ENCODE results near the gene R3HDM4. TPM values are rescaled to one million over a fixed set of nuclear protein-coding genes. Genes with fewer than 3 reads are reported as not detected.

Gene R3HDM4
- total RNA-seq, 1 experiment from 2014 or later = 57.7 TPM

DNA sequence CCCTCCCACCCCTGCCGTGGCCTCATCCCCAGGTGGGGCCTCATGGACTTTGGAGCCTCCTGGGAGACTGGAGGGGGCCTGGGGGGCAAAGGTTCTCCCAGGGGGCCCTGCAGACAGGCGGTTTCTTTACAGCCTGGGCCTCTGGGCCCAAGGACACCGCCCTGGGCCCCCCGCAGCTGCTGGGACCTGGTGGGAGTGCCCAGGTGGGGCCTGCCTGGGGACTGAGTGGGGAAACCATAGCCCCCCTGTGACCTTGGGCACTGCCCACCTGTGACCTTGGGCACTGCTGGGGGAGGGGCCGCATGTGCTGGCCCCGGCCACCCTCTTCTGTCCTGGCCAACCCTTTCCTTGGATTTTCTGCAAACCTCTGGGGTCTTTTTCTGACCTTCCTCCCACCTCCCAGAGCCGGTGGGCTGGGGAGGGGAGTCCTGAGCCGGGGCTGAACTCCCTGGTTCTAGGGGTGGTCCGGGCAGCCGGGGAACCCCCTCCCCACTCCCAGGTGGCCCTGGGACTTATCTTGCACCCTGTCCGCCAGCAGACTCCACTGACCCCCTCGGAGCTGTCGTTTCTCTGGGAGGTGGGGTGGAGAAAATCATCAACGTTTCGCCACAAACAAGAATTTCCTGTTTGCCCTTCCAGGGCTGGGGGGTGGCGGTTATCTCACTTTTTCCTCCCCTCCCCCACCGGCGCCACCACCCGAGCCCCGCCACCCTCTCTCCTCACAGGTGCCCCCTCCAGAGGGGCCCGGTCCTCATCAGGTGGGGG lies 39.8 kb upstream of the R3HDM4 start:
- peaks cover 7% of the 10 kb centered on the region for H3K4me1 Mint-ChIP-seq (ENCODE audit: low read depth, unreplicated experiment)
- H3K4me1 ChIP-seq = peaks cover 77% of the 10 kb centered on the region
- intact Hi-C loops (cut with micrococcal nuclease; ENCODE audit: unreplicated experiment) = loop anchor here (2.0 kb wide), 2 partner anchors 28 kb away; no protein-coding TSS in a partner anchor
- H3K27me3 Mint-ChIP-seq (ENCODE audit: insufficient read depth, unreplicated experiment) = no peaks in the 10 kb centered on the region
- CTCF ChIA-PET = interaction anchor here (0.6 kb wide), 1 partner anchor 1052 kb away, joined by 7 read pairs; no protein-coding TSS in a partner anchor
- H3K9me3 ChIP-seq = no peaks in the 10 kb centered on the region
- peak overlapping the region; percentile 96 for H3K27ac Mint-ChIP-seq (ENCODE audit: unreplicated experiment)
- peak overlapping the region; percentile 32 for H3K4me3 ChIP-seq (ENCODE audit: low read depth, low read length)
- peaks cover 5% of the 10 kb centered on the region for H3K36me3 ChIP-seq (ENCODE audit: control insufficient read depth, insufficient read depth, low read length)
- peaks cover 93% of the 10 kb centered on the region for H3K36me3 Mint-ChIP-seq (ENCODE audit: insufficient read depth, unreplicated experiment)
- POLR2A ChIA-PET = interaction anchor here (0.6 to 1.5 kb wide), 4 partner anchors 9 to 316 kb away, joined by 3 to 5 read pairs (median 4); partner anchors contain the start of gene CIRBP
- H3K4me3 Mint-ChIP-seq (ENCODE audit: unreplicated experiment) = peak overlapping the region; percentile 74
- peak; percentile 96 to 98 for DNase-seq
- no TSS peak for BruUV-seq (replicated peaks)
- no peaks in the 10 kb centered on the region for H3K9me3 Mint-ChIP-seq (ENCODE audit: unreplicated experiment)
- TF ChIP-seq, protein P1, sequence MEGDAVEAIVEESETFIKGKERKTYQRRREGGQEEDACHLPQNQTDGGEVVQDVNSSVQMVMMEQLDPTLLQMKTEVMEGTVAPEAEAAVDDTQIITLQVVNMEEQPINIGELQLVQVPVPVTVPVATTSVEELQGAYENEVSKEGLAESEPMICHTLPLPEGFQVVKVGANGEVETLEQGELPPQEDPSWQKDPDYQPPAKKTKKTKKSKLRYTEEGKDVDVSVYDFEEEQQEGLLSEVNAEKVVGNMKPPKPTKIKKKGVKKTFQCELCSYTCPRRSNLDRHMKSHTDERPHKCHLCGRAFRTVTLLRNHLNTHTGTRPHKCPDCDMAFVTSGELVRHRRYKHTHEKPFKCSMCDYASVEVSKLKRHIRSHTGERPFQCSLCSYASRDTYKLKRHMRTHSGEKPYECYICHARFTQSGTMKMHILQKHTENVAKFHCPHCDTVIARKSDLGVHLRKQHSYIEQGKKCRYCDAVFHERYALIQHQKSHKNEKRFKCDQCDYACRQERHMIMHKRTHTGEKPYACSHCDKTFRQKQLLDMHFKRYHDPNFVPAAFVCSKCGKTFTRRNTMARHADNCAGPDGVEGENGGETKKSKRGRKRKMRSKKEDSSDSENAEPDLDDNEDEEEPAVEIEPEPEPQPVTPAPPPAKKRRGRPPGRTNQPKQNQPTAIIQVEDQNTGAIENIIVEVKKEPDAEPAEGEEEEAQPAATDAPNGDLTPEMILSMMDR (IDR thresholded peaks at IDR 0.05; ENCODE audit: insufficient read depth in 1 of 2, low read depth in 1 of 2, low read length in 1 of 2, severe bottlenecking in 1 of 2, unreplicated experiment in 1 of 2) = no peak
- H3K27me3 ChIP-seq (replicated peaks; ENCODE audit: control insufficient read depth, insufficient read depth, low read length) = no peaks in the 10 kb centered on the region

DNA sequence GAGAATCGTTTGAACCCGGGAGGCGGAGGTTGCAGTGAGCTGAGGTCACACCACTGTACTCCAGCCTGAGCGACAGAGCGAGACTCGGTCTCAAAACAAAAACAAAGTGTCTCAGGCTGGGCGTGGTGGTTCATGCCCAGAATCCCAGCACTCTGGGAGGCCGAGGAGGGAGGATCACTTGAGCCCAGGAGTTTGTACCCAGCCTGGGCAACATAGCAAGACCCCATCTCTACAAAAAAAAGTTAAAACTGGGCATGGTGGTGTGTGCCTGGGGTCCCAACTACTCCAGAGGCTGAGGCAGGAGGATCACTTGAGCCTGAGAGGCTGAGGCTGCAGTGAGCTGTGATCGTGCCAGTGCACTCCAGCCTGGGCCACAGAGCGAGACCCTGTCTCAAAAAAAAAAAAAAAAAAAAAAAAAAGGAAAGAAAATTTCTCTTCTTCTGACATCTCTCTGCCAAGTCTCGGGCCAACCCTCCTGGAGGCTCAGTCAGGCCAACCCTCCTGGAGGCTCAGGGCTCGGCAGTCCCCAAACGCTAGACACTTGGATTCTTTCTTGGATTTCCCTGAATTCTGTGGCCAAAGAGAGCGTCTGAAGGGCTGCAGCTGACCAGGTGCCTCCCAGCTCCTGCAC lies 39.1 kb upstream of the R3HDM4 start:
- Mint-ChIP-seq H3K27me3 (ENCODE audit: insufficient read depth, unreplicated experiment) (no peaks in the 10 kb centered on the region), H3K4me3 (ENCODE audit: unreplicated experiment) (peak overlapping the region; percentile 74), H3K36me3 (ENCODE audit: insufficient read depth, unreplicated experiment) (peaks cover 94% of the 10 kb centered on the region), H3K27ac (ENCODE audit: unreplicated experiment) (peak overlapping the region; percentile 96), H3K9me3 (ENCODE audit: unreplicated experiment) (no peaks in the 10 kb centered on the region), H3K4me1 (ENCODE audit: low read depth, unreplicated experiment) (peaks cover 7% of the 10 kb centered on the region)
- no peak overlapping the region for H3K4me3 ChIP-seq (ENCODE audit: low read depth, low read length)
- H3K9me3 ChIP-seq = no peaks in the 10 kb centered on the region
- peaks cover 77% of the 10 kb centered on the region for H3K4me1 ChIP-seq
- DNase-seq = no peak
- TF ChIP-seq, protein P1 (IDR thresholded peaks at IDR 0.05; ENCODE audit: insufficient read depth in 1 of 2, low read depth in 1 of 2, low read length in 1 of 2, severe bottlenecking in 1 of 2, unreplicated experiment in 1 of 2) = no peak
- intact Hi-C loops (cut with micrococcal nuclease; ENCODE audit: unreplicated experiment) = loop anchor here (2.0 kb wide), 2 partner anchors 27 to 29 kb away; no protein-coding TSS in a partner anchor
- H3K36me3 ChIP-seq (ENCODE audit: control insufficient read depth, insufficient read depth, low read length) = peaks cover 3% of the 10 kb centered on the region
- CTCF ChIA-PET = no interaction called here
- BruUV-seq (replicated peaks) = TSS peak; percentile 54
- no peaks in the 10 kb centered on the region for H3K27me3 ChIP-seq (replicated peaks; ENCODE audit: control insufficient read depth, insufficient read depth, low read length)
- POLR2A ChIA-PET = interaction anchor here (0.6 to 1.5 kb wide), 4 partner anchors 10 to 317 kb away, joined by 3 to 5 read pairs (median 4); partner anchors contain the start of gene CIRBP

DNA sequence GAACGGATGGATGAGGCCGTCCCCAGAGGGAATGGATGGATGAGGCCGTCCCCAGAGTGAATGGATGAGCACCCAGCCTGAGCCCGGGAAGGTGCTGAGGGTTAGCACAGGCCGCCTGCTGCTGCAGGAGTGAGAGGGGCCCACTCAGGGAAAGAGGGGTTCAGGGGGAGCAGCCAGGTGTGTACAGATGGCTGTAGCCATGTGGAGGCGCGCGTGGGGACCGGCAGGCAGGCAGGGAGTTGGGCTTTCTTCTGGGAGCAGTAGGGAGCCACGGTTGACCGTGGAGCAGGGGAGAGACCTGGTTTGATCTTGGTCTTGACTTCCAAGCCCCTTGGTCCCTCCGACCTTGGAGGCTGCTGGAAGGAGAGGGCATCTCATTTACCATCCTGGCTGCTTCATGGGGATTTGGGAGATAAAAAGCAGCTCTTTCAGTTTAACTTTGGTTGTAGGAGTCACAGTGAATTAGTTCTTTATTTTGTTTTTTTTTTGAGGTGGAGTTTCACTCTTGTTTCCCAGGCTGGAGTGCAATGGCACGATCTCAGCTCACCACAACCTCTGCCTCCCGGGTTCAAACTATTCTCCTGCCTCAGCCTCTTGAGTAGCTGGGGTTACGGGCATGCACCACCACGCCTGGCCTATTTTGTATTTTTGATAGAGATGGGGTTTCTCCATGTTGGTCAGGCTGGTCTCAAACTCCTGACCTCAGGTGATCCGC lies 37.5 kb upstream of the R3HDM4 start:
- Histone ChIP-seq H3K27me3 (replicated peaks; ENCODE audit: control insufficient read depth, insufficient read depth, low read length) (no peaks in the 10 kb centered on the region), H3K4me3 (ENCODE audit: low read depth, low read length) (no peak overlapping the region), H3K9me3 (no peaks in the 10 kb centered on the region), H3K36me3 (ENCODE audit: control insufficient read depth, insufficient read depth, low read length) (peaks cover 3% of the 10 kb centered on the region), H3K4me1 (peaks cover 62% of the 10 kb centered on the region)
- DNase-seq = no peak
- Mint-ChIP-seq H3K27ac (ENCODE audit: unreplicated experiment) (peak overlapping the region; percentile 93), H3K9me3 (ENCODE audit: unreplicated experiment) (no peaks in the 10 kb centered on the region), H3K36me3 (ENCODE audit: insufficient read depth, unreplicated experiment) (peaks cover 91% of the 10 kb centered on the region), H3K27me3 (ENCODE audit: insufficient read depth, unreplicated experiment) (no peaks in the 10 kb centered on the region), H3K4me1 (ENCODE audit: low read depth, unreplicated experiment) (peaks cover 7% of the 10 kb centered on the region), H3K4me3 (ENCODE audit: unreplicated experiment) (peak overlapping the region; percentile 32)
- intact Hi-C loops (cut with micrococcal nuclease; ENCODE audit: unreplicated experiment) = no loop called here
- no TSS peak for BruUV-seq (replicated peaks)
- TF ChIP-seq, protein P1 (IDR thresholded peaks at IDR 0.05; ENCODE audit: insufficient read depth in 1 of 2, low read depth in 1 of 2, low read length in 1 of 2, severe bottlenecking in 1 of 2, unreplicated experiment in 1 of 2) = no peak
- ChIA-PET POLR2A (no interaction called here), CTCF (no interaction called here)
